Heart left ventricle (tissue), 13 donors: ENCODE data around the gene TAOK1.

ENCODE experiments used
- CTCF ChIP-seq, 12 donors: fragments of 200-600 bp; sonication (generic) in 4 of 12; IDR thresholded peaks; one replicate each; pipeline versions ENCODE4 v1.5.0 to v1.8.0; 2018 to 2022; ENCODE audit warnings: antibody characterized with exemption in 12 of 12, mild to moderate bottlenecking in 5 of 12
- POLR2A ChIP-seq, 2 donors: fragments of 450-650 bp; IDR thresholded peaks; one replicate each; pipeline ENCODE4 v1.6.1; 2017; ENCODE audit warnings: antibody characterized with exemption in 2 of 2, mild to moderate bottlenecking in 2 of 2, moderate library complexity in 2 of 2
- donor health status: ischemic (EF 13 %, LVEDD 7.1; RV severe dilation, severe dysfunction).
- donor health status: DM: no; HTN: yes; CAD: no.
- donor health status: DM: no; HTN: no; CAD: no.
- donor health status: ischemic (EF 25% LVEDD 6.9; RV normal size, moderate dysfunction).
- donor health status: ischemic (EF 25% LVEDD 5.7; RV mildly dilated, moderate dysfunction).
- donor health status: ischemic (EF 35%, LVEDD 5.7; RV mildly dilated, moderate dysfunction).
- donor health status: nonischemic (EF 11% LVEDD 7.7; RV severe dilation, severe dysfunction).
- donor health status: DM: yes; HTN: yes; CAD: no.
- donor health status: PGD.
- donor health status: ischemic (EF 29% LVEDD 5.4; RV normal size, mild dysfunction).
- donor health status: nonischemic (EF 23%, LVEDD 6.1; RV moderate dilation, normal function).

GRCh38 chr17:29562615-29563014 lies 172.5 kb downstream of the TAOK1 start:
- TF ChIP-seq POLR2A (IDR thresholded peaks at IDR 0.05) (no peak), CTCF (IDR thresholded peaks at IDR 0.05) (no peak)
